CD4-positive, alpha-beta T cell treated with Interleukin-6 at 100 ng/mL for 8 hours (primary cell): ENCODE measurements around the gene KIAA1614.
"Not testable (repeated sequence)": the region's sequence is repeated elsewhere in the genome, so short reads cannot be mapped to it uniquely, and the experiment has no call there.

ENCODE experiments used
- DNase-seq: peaks from one replicate; pipeline ENCODE4 v3.0.0-alpha.2; 2020; ENCODE audit warnings: mixed read lengths, low spot score

KIAA1614 gene

DNA sequence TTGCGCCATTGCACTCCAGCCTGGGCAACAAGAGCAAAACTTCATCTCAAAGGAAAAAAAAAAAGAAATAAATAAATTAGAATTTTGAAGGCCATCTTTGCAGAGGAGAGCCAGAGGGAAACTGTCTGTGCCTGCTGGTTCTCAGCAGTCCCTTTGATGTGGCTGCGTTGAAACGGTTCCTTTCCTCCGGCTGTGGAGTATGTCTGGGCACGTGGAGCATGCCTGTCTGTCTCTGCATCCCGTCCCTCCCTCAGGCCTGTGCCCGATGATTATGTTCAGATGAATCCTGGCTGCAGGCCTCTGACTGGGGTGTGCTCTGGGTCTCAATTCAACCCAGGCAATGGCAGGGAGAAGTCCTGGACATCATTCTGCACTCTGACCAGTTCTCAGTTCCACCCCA lies 33.4 kb downstream of the KIAA1614 start:
- DNase-seq, result no peak

DNA sequence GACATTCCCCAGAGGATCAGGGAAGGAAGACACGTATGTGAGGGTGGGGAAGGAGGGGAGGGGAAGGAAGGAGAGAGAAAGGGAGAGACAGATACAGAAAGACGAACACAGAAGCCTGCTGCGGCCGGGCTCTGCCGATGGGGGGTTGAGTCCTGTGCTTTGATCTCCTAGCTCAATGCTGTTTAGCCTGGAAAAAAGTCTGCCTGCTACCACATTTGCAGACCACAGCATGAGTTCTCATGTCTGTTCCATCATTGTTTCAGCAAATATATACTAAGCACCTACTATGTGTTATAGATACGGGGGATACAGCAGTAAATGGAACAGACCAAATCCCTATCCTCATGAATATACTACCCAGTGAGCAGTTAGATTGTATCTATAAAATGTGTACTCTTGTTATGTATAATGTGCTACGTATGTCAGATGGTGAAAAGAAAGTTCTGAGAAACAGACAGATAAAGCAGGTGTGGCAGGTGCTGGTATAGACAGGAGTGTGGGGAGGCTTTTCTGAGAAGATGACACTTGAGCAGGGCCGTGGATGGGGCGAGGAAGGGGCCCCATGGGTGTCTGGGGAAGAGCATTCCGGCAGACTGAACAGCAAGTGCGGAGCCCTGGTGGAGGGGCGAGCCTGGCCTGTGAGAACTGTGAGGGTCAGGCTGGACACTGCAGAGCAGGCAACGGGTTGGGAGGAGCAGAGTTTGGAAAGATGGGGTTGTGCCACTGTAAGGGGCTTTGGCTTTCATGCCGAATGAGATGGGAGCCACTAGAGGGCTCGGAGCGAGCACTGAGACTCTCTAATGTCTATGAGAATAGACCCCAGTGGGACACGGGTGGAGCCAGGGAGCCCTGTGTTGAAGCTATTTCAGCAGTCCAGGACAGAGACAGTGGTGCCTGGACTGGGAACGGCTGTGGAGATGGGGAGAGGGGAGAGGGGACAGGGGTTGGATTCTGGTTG lies 34.1 kb downstream of the KIAA1614 start:
- no peak for DNase-seq

DNA sequence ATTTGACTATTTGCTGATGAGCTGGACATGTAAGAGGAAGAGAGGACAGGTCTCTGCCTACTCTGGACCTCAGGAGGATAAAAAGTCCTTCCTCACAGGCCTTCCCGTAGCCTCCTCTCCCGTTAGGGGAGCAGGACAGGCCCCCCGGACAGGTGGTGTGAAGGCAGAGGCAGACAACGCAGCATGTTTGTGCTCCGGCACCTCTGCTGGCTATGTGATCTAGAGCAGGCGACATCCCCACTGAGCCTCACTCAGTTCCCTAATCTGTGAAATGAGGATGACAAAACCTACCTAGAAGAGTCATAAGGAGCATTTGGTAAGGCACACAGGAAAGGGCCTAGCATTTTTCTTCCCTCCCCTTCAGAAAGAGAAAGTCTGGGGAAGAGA lies 34.8 kb downstream of the KIAA1614 start:
- DNase-seq, result no peak

DNA sequence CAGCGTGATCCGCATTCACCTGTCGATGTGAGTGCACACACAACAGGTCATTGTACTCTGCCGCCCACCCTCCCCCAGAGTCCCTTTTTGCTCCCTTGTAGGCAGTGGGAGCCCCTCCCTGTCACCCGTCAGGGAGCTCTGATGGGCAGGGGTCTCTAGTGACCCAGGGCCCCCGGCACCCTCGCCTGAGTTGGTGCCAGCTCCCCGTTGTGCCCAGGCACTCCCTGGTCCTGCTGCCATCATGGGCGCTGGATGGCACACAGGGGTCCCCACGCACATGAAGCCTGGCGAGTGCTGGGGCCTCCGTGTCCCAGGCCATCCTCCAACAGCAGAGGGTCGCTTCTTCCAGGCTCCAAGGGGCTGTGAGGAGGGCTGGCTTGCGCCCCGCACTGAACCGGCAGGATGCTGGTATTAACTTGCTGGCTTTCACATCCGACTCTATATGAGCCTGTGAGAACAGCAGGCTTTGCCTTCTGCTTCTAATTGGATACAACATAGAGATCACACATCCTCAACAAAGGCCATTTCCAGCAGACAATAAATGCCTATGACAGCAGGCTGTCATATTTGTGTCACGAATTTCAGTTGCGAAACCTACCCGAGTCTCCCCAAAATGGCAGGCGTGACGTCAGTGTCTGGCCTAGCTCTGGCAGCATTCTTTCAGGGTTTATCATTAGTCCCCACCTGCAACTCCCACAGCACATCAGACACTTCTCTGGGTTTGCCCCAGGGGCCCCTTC lies 35.4 kb downstream of the KIAA1614 start:
- no peak for DNase-seq

DNA sequence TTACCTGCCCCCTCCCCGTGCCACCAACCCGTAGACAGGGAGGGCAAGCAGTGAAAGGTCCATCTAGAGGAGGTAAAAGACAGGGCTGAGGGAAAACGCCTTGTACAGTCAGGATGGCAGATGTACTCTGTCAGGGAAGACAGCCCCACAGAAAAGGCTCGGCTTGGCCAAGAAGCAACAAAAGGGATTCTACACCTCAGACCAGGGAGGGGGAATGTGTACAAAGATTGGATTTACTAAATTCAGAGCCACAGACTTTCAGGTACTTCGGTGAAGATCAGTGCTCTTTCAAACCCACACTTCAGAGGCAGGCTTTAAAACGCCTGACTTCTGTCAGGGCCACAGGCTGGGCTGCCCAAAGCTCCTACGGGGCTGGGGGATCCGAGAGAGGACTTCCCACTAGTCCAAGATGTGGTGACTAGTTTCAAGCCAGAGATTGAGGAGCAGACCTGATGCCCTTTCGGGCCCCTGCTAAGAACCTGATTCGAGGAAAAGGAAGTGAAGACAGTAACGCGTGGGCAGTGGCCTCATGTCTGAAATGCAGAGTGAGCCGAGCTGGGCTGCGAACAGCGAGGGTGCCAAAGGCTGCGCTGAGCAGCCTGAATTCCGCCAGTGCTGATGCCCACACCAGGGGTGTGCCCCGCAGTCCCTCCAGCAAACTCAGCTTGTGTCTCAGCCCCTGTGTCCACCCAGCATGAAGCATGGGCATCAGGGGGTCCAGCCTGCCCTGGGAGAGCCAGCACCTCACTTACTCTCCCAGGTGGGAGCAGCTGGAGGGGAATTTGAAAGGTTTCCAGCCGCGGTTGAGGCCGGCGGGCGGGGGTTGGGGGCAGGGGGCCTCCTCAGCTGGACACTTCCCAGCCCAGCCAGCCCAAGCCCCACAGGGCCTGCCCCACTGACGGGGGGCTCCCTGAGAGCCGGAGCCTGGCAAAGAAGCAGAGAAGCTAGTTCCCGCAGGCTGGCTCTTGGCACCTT lies 36.2 kb downstream of the KIAA1614 start:
- no peak for DNase-seq

DNA sequence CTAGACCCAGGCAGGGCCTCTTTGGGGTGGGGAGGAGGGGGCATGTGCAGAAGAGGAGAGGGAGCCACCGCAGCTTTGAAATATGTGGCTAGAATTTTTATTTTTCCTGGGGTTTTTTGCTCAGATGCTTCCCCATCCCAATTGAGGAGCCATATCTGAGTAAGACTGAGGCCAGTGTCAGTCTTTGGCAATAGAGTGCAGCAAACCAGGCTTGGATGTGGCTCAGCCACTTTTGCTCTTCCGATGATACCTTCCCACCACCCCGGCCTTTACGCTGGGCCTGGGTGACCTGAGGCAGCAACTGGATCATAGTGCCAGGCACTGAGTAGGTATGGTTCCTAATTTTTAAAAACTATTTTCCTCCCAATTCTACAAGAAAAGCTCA lies 36.9 kb downstream of the KIAA1614 start:
- no peak for DNase-seq

DNA sequence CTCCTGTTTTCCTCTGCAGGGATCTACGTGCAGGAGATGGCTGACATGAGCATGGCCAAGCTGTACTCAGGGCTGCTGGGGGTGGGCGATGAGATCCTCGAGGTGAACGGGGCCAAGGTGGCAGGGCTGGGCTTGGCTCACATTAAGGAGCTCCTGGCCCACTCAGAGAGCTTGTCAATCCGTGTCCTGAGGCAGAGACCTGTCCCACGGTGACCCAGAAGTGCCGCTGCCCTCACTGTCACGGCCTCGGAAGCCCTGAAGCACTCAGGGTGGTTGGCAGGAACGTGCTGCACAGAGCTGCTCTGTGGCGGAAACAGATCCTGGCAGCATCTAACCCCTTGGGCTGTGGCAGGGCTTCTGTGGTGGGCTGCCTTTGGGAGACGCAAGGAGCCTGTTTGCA lies 37.6 kb downstream of the KIAA1614 start:
- no peak for DNase-seq

DNA sequence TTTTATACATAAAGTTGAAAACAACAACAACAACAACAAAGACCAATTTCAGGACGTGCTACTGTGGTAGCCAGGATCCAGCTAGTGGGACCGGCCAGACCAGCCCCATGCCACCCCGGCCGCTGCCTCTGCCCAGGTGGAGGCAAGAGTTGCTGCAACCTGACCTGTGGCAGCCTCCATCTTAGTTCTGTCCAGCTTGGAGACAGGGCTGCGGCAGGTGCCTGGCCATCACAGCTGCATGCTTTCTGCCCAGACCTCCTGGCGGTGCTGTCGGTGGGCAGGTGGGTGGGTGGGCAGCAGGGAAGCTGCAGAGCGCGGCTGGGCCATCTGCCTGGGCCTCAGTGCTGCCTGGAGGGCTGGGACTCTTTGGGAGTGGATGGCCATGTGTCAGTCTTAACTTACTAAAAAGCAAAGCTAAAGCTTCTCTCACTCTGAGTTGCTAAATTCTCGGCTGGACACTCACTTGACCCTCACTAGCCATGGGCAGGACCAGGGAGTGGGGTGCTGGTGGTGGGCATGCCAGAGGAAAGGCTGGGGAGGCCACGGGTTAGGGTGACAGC lies 38.6 kb downstream of the KIAA1614 start:
- no peak for DNase-seq

DNA sequence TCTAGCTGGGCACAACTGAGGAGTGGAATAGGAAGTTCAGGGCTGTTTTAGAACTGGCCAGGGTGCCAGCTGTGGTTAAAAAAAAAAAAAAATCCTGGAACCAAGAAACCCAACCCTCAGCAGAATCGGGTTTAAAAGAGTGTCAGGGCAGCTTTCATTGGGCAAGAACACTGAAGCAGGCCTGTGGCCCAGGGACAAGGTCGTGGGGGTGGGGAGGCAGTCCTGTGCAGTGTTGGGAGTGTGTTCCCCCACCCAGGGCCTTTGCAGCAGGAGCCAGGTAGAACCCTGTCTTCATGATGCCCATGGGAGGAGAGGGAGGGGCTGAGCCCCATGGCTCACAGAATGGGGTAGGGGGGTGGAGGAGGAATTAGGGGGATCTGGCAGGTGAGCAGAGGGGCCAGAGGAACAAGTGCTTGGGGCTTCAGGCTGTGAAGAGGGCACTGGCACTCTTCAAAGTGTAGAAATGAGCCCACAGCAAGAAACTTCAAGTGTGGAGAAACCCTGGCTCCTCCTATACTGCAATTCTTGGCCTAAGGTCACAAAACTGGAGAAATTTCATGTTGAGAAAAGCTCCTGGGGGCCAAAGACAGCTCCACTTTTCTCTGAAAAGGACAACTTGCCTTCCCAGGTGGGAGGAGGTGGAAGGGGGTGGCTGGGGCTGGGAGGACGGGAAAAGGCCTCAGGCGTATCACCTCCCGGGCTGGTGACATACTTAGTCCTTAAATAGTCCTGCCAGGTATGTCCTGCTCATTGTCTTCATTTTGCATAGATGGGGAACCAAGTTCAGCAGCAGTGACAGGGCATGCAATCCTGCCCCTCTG lies 39.3 kb downstream of the KIAA1614 start:
- DNase-seq, result no peak

DNA sequence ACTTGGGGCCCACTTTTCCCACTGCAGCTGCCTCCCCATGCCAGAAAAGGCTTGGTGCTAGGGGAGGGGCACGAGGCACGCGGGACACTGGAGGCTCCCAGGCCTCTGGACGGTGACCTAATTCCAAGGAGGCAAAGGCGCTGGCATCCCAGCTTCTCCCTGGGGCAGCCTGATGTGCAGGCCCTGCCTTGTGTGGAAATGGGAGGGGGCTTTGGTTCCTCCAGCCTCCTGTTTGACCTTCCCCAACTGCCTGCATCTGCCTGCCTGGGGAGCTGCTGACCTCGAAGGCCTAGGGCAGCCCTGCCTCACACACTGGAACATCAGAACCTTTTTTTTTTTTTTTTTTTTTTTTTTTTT lies 39.9 kb downstream of the KIAA1614 start:
- no peak for DNase-seq

DNA sequence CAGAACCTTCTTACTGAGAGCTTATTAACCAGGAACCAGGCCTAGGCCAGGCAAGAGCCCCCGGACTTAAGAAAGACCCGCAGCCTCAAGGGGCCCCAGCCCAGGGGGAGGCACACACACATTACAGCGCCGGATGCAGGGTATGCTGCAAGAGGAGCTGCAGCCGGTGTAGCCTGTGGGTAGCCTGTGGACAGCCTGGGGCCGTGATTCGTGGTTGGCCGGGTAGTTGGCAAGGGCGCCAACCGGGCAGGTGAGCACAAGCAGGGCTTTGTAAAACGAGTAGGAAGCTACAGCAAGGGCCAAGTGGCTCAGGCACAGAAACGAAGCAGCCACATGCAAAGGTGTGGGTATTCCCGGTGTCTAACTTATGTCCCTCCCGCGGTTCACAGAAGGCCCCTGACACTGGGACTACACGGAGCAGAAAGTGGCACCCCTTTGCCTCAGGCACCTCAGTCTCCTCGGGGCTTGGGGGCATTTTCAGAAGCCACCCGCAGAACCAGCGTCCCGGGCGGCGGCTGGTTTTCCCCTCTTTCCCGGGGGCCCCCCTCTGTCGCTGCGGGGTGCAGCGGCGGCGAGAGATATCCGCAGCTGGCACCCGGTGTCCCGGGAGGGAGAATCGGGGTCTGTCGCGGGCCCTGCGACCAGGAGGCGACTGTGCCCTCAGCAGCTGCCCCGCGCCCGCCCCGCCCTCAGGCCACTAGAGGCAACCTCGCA lies 40.8 kb downstream of the KIAA1614 start:
- DNase-seq, result no peak

DNA sequence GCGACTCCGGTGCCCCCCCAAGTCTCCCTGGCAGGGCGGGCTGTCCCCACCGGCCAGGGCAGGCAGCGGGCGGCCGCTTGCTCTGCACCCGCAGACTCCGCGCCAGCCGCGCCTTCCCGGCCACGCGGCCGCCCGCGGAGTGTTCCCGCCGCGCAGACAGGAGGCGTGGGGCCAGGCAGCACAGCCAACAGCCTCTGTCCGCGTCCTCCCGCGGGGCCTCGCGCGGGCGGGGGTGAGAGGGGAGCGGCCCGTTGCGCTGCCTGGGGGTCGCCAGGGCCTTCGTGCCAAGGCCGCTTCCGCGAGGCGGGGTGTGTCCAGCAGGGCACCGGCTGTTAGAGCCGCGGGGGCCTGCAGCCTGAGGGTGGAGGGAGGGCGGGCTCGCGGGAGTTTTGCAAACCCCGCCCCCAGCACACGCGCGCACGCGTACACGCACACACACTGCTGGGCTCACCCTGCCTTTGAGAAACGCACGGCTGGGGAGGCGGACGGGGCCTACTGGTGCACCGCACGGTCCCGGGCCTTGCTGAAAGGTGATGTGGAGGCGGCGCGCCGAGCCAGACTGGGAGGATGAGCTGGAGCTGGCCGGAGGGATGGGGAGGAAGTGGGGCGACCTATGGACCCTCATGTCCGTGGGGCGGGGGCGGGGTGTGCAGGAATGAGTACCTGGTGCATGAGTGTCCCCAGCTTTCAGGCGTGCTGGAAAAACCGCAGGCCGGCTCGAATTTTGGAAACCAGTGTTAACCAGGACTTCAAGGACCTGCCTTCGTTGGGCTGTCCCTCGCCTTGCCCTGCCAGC lies 41.5 kb downstream of the KIAA1614 start:
- peak; percentile 62 for DNase-seq

DNA sequence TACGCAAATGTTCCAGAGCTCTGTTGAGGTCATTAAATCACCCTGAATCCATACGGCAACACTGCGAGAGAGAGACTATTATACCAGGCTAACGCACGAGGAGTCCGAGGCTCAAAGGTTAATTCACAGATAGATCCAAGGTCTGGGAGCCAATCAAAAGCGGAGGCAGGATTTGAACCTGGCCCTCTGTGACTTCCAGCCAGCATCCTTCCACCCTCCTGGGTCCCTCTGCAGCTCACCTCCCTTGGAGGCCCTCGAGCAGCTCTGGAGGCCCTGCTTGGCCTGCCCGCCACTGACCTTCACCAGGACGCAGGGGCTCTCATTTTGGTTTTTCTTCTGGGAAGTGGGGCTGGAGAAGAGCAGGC lies 42.1 kb downstream of the KIAA1614 start:
- no peak for DNase-seq

DNA sequence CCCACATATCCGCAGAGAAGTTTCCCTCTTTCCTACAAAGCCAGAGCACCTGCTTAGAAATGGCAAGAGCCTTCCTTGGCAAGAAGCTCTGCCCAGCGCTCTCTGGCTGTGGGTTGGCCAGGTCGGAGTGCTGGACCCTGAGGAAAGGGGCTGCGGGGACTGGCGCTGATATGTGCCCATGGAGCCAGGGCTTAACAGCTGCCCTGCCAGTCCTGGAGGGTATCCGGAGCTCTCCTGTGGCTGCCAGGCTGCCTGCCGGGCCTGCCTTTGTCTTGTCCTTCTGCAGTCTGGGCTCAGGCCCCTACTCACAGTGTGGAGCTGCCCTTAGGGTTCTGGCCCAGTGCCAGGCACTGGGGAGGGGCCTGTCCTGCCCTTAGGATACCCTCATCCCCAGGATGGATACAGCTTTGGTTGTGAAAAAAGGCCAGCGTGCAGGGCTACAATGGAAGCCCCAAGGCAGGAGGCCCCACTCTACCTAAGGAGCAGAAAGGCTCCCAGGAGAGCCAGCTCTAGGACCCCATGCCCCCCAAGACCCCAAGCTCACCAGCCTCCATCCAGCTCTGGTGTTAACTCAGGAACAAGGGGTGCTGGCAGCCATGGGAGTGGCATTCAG lies 43.4 kb downstream of the KIAA1614 start:
- DNase-seq, result no peak

DNA sequence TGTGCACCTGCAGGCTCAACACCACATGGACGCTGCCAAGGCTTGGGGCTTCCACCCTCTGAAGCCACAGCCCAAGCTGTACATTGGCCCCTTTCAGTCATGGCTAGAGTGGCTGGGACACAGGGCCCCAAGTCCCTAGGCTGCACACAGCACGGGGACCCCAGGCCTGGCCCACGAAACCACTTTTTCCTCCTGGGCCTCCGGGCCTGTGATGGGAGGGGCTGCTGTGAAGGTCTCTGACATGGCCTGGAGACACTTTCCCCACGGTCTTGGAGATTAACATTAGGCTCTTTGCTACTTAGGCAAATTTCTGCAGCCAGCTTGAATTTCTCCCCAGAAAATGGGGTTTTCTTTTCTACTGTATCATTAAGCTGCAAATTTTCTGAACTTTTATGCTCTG lies 46.9 kb downstream of the KIAA1614 start:
- DNase-seq, result not testable (repeated sequence)

DNA sequence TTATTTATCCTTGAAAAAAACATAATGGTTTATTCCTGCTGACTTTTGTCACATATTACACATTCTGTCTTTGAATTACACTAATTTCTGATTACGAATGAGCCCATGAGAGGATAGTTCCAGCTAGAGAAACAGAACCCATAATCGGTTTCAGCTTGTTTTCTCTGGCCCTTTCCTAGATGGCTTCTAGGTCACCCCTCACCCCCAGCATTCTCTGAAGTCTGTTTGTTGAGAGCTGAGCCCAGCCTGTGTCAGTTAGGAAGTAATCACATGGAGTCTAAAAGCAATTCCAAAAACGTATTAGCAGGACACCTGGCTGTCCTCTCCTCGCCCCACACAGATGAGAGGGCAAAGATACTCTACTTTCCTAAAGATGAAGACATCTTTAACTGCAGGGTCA lies 48.9 kb downstream of the KIAA1614 start:
- DNase-seq, result no peak

DNA sequence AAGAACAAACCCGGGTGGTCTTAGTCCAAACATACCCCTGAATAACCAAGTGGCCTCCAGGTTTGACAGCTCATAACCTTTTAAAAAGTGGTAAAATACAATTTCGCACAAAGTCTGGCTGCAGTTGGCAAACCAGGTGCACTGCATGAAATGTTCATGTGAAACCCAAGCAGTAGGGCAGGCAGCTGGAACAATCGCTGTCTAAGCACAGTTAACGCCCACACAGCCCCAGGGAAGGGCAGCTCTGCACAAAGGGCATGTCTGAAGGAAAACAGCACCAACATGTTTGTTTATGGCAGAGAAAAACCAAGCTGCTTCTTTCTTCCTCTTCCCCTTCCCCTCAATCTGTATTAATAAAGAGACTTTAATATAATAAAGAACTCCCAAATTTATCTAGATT lies 49.5 kb downstream of the KIAA1614 start:
- no peak for DNase-seq

DNA sequence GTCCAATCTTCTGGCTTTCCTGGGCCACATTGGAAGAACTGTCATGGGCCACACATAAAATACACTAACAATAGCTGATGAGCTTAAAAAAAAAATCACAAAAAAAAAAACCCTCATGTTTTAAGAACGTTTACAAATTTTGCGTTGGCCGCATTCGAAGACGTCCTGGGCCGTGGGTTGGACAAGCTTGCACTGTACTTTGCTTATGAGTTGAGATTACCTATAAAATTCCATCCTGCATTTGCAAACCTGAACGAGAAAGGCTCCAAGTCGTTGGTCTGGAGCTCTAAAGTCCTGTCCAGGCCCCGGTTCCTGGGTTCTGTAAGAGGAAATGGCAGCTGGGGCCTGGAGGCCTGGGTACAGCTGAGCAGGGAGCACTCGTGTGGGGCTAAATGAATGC lies 51.4 kb downstream of the KIAA1614 start:
- no peak for DNase-seq

DNA sequence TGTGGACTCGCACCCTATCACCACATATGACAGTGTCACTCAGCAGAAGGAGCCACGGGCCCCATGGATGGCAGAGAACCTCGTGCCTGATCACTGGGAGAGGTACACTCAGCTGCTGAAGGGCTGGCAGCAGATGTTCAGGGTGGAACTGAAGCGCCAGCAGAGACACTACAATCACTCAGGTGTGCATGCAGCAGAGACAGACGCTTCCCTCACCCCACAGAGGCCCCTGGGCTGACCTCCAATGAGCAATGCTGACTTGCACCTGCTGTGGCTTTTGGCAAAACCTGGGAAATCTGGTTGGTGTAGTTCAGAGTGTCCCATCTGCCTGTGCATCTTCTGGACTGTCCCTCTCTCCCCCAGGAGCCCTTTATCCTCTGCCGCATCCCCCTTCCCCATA lies 51.9 kb downstream of the KIAA1614 start:
- DNase-seq, result no peak
